Ammon's horn (tissue), 1 donor: Measurements from ENCODE around the gene MEOX1.

Experiments
- DNase-seq: peaks from one replicate; pipeline ENCODE4 v3.0.0-alpha.2; 2016; ENCODE audit warnings: low spot score

MEOX1 gene

DNA sequence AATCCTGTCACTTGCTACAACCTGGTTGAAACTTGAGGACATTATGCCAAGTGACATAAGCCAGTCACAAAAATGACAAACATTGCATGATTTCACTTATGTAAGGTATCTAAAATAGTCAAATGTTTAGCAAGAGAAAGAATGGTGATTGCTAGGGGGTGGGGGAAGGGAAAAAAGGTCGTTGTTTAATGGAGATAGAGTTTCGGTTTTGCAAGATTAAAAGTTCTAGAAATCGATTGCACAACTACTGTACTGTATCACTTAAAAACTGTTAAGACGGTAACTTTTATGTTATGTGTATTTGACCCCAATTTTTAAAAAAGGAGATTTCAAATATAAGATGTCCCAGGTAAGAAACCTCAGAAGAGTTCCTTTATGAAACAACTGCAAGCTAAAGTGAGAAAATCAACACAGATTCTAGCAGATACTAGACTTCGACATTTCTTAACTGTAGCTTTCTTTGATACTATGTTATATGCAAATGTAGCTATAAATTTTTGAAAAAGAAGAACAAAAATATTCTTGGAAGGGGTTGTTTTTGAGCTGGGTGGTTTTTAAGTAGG lies 5.9 kb downstream of the MEOX1 start:
- no peak for DNase-seq

DNA sequence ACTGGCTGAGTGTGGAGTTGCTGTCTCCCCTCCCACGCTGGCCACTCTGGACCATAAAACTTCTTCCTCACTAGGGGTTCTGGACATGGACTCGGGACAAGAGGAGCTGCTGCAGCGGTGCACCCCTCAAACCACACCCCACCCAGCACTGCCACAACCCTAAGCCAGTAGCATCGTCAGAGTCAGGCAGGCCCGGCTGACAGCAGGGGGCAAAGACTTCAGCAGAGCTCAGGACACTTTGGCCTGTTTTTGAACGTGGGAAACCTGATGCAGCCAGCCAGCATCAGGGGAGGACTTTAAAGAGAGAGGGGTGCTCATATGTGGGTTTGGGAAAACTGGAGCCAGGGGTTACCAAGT lies 9.6 kb downstream of the MEOX1 start:
- DNase-seq = no peak

- no peak for DNase-seq
Observed at GRCh38 chr17:43650471-43650870, 11.3 kb downstream of the MEOX1 start.

GRCh38 chr17:43648916-43649315 lies 12.8 kb downstream of the MEOX1 start:
- DNase-seq = no peak

GRCh38 chr17:43645765-43646481 lies 15.8 kb downstream of the MEOX1 start:
- DNase-seq = no peak

DNA sequence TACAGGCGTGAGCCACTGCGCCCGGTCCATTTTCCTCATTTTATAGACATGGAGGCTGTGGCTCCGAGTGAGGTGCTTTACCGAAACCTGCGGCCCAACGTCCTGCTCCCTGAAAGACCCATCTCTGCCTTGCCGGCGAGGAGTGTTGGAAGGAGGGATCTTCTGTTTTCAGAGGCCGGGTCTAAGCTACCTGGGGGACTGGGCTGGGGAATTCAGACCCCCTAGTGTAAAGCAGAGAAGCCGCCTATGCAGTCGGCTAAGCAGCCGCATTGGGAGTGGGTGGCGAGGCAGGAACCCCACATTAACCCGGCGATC lies 16.3 kb downstream of the MEOX1 start:
- DNase-seq = no peak

DNA sequence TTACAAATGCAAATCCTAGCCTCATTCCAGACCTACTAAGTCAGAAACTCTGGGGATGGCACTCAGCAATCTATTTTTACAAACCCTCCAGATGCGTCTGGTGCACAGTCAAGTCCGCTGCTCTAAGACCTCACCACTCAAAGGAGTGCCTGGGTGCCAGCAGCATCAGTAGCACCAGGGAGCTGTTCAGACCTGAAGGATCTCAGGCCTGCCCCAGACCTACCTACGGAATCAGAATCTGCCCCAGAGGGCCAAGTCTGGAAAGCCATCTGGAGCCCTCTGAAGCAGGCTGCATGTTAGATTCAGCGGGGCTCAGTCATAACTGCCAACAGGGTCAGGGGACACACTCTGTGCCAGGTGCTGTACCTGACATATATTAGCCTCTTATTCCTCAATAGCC lies 17.6 kb downstream of the MEOX1 start:
- DNase-seq = no peak

- no peak for DNase-seq
Observed at GRCh38 chr17:43641416-43641815, 20.3 kb downstream of the MEOX1 start.

DNA sequence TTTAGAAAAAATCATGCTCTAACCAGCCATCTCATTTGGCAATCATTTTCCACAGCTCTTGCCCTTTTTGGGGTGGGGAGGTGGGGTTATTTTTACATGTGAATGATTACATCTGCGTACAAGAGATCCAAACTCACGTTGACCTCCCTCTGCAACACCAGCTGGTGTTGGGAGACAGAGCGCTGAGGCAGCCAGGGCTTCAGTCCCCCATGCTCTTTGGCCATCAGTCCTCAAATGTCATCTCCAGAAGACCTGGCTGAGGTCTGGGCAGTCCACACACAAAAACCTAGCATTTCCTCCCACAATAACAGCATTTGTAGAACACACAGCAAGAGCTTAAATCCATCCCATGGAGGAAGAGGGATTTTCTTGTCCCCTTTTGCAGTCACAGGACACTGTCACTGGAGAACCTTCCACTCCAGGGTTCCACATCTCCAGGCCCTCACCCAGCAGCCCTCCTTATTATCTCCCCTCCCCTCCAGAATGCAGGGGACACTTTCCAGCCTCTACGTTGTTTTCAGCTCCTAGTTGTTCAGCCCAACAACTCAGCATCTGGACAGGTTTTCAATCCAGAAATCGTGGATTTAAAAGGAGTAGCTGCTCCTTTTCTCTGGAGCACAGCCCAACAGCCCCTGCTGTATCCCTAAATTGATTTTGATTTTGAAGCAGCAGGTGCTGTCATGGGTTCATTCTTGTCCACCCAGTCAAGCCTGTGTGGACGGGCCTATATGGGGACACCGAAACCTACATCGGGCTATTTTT lies 21.1 kb downstream of the MEOX1 start:
- DNase-seq = no peak

DNA sequence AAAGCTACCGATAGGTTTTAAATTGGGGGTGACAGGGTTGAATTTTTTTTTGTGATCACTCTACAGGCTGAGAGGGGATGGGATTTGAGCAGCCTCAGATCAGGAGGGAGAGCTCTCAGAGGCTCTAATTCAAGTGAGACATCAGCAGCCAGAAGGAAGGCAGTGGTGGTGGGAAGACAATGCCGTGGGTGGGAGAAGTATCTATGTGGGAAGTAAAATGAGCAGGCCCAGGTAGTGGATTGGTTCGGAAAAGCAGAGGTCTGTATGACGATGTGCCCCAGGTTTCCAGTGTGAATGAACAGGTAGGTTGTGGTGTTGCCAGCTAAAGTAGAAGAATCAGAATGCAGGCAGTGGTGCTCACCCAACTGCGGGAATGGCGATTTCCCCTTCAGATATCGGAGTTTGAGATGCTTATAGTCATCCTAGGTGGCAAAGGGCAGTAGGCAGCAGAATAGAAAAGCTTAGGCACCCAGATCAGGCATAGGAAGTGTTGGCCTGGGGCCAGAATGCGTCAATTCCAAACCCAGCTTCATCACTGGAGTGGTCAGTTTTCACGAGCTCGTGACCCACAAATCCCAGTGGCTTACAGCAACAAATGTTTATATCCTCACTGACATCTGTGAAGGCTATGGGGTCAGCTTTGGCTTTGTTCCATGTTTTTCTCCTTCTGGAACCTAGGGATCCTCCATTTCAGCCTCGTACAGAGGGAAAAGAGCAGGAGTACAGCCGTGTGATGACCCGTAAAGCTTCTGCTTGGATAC lies 24.0 kb downstream of the MEOX1 start:
- no peak for DNase-seq

GRCh38 chr17:43636426-43636825 lies 25.3 kb downstream of the MEOX1 start:
- no peak for DNase-seq

DNA sequence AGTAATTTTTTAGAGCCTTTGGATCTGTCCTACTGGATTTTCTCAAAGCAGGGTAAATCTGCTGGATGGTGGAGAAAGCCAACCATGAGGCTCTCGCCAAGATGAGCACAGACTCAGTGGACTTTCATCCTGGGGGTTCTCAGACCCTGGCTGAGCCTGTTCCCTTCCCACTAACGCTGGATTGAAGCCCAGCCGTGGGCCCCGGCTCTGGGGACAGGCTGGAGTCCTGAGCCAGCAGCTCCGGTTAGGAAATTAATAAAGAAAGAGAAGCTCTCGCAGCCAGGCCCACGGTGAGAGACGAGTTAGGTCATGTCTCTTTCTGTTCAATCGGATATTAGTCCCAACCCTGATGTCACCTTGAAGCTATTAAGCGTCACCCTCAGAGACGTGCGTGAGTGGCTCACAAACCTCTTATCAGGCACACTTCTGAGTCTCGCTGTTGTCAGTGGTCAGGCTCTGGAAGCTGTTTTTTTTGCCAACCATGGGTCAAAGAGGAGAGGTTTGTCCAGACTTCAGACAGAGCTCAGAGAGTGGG lies 27.1 kb downstream of the MEOX1 start:
- no peak for DNase-seq

DNA sequence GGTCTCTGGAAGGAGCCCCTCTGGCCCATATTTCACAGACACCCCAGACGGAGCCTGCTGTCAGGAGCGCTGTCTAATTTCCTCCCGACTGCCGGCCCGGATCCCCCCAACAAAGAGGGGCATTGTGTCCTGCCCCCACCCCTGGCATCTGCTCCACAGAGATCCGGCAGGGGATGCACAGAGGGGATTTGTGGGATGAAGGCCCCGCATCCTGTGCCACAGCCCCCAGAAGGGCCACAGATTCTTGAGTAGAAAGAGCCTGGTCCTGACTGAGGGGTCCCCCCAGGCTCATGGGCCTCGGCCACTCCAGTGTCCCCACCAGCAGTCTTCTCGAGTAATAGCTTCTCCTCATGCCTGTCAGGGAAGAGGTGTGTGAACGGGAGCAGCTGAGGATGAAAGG lies 29.5 kb downstream of the MEOX1 start:
- no peak for DNase-seq

DNA sequence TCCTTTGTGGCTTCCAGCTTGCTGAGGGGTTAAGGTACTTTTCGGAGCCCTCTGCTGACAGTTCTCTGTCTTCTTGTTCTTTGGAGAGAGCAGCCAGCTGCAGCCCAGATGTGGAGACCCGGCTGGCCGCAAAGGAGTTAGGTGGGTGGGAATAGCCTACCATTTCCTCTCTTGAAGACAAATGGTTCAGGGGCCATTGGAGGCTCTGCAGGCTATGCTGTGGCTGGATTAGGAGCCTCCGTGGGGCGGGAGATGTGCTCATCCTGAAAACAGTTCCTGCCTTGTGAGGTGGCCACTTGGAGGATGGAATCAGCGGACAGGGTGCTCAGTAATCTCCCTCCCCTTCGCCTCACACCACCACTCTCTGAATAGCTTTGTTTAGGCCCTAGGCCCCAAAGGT lies 30.3 kb downstream of the MEOX1 start:
- no peak for DNase-seq

DNA sequence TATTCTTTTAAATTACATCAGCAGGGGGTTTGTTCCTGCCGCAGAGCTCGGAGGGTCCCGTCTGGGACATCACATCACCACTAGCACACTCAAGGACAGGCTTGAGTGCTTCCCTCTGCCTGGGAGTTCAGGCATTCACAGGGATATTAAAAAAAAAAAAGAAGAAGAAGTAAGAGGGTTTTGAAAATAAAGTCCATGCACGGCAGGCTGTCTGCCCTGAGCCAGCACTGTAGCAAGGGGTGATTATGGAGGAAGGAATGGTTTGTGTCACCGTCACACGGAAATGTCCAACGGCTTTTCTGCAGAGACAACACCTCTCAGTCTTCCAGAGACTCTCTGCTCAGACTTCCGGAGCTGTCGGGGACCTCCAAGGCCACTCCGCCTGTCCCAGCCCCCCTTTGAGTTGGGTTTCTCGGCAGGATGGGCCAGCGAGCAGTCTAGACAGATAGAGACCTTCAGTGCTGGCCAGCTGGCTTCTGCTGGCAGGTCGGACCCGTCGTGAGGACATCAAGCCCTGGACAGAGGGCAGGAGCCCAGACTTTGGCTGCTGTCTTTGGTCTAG lies 33.6 kb downstream of the MEOX1 start:
- no peak for DNase-seq

DNA sequence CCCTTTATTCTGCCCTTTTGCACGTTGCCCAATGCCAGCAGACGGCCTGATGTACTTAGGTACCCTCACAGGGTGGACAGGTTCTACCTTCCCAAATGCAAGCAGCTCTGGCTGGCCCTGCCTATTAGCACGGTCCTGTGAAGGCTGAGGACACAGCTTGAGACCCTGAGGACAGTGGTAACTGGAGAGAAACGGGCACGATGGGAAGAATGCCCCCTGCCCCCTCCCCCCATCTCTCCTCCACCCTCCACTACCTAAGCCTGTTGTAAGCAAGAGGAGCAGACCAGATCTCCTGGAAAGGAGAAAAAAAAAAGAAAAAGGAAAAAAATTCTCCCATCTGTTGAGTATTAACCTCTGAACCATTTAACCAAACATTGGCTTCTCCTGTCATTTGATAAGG lies 34.1 kb downstream of the MEOX1 start:
- DNase-seq = no peak

GRCh38 chr17:43626023-43626422 lies 35.7 kb downstream of the MEOX1 start:
- no peak for DNase-seq

- DNase-seq = no peak
Observed at GRCh38 chr17:43625606-43626005, 36.1 kb downstream of the MEOX1 start.

DNA sequence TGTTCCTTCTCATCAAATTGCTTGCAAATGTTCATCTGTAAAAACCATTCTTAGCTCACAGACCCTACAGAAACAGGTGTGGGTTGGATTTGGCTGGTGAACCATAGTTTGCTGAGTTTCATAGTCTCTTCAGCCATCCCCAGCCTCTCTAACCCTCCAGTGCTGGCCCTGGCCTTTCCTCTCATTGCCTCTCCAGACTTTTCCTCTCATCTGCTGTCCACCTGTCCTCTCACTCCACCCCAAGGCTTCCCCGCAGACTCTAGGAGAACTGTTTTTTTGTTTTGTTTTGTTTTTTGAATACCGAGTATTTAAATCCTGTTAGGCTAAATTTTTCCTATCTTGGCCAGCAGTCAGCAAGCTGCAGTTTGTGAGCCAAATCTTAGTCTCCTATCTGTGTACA lies 41.1 kb downstream of the MEOX1 start:
- no peak for DNase-seq

DNA sequence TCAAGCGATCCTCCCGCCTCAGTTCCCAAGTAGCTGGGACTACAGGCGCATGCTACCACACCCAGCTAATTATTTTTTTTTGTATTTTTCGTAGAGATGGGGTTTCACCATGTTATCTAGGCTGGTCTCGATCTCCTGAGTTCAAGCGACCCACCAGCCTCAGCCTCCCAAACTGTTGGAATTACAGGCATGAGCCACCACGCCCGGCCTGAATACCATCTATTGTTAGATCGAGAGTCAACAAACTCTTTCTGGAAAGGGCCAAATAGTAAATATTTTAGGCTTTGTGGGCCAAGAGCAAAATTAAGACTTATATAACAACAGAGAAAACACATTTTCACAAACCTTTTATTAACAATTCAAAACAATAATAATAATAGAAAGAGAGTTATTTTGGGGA lies 41.6 kb downstream of the MEOX1 start:
- no peak for DNase-seq

- DNase-seq = no peak
Observed at GRCh38 chr17:43619705-43620104, 42.0 kb downstream of the MEOX1 start.

DNA sequence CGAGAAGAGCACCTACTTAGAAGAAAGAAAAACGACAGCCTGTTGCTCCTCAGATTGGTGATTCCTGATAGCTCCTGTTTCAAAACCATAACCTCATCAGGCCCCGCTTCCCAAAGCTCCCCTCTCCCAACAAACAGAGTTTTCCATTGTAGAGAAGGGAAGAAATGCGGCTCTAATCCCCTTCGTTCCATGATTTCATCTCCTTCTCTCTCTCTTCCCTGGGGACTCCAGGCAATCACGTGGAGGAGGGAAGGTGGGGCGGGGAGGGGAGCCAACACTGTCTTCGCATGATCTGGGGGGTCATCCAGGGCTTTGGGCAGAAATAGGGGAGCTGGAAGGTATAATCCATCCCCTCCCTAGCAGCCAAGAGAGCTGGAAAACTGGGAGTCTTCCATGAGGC lies 43.4 kb downstream of the MEOX1 start:
- DNase-seq = no peak
